ENCODE measurements around the gene GNAO1.

DNA sequence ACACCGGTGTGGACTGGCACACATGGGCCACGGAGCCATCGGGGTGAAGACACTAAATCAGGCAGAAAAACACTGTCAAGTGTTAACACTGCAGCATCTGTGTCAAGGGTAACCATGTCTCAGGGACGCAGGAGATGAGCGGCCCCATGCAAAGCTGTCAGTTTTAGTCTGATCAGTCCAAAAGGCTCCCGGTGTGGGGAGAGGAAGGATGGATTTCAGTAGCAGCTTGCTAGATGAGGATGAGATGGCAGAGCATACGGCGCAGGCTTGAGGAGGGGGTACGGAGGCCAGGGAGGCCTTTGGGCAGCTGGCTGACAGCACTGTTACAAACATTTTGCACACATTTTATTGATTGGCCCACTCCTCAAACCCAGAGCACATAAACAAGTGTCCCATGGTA, 98.1 kb downstream of the GNAO1 start:
- TF ChIP-seq CTCF (optimal IDR thresholded peaks at IDR 0.05 in 1 of 3, IDR thresholded peaks at IDR 0.05 in 1 of 3, conservative IDR thresholded peaks at IDR 0.05 in 1 of 3; ENCODE audit: extremely low read depth in 1 of 3, insufficient read depth in 2 of 3, low read length in 3 of 3) (no peak), EZH2 (IDR thresholded peaks at IDR 0.05; ENCODE audit: low read length) (no peak)

All from keratinocyte (primary cell).